Measurements from ENCODE around the gene CNOT4.
A peak's percentile ranks its signal among the peaks of the same experiment; 100 is the strongest.
"Not testable (repeated sequence)": the region's sequence is repeated elsewhere in the genome, so short reads cannot be mapped to it uniquely, and the experiment has no call there.

Gene CNOT4

GRCh38 chr7:135368416-135369186 is 141.3 kb downstream of the CNOT4 start:
- Mint-ChIP-seq H3K27ac (no peak overlapping the region), H3K27me3 (no peaks in the 10 kb centered on the region), H3K9me3 (no peaks in the 10 kb centered on the region), H3K4me1 (peaks cover 11 to 22% of the 10 kb centered on the region in 2 donors), H3K4me3 (no peak overlapping the region), H3K36me3 (peaks cover 14 to 29% of the 10 kb centered on the region in 2 donors)
- ATAC-seq (replicated peaks) (peak in 1 of 2 donors; percentile 25), DNase-seq (no peak)

- ATAC-seq (replicated peaks) (no peak), DNase-seq (no peak)
- H3K4me1 Mint-ChIP-seq = peaks cover 14 to 22% of the 10 kb centered on the region in 2 donors
- H3K27me3 Mint-ChIP-seq = no peaks in the 10 kb centered on the region
- peaks cover 27 to 44% of the 10 kb centered on the region in 2 donors for H3K36me3 Mint-ChIP-seq
- peaks cover 0 to 2% of the 10 kb centered on the region in 2 donors for H3K9me3 Mint-ChIP-seq
- H3K27ac Mint-ChIP-seq = no peak overlapping the region
- H3K4me3 Mint-ChIP-seq = no peak overlapping the region
Measured at GRCh38 chr7:135366843-135367508, 142.9 kb downstream of the CNOT4 start.

GRCh38 chr7:135365721-135366120 is 144.2 kb downstream of the CNOT4 start:
- Mint-ChIP-seq H3K27ac (no peak overlapping the region), H3K9me3 (peaks cover 0 to 2% of the 10 kb centered on the region in 2 donors), H3K4me1 (peaks cover 14 to 17% of the 10 kb centered on the region in 2 donors), H3K36me3 (peaks cover 25 to 49% of the 10 kb centered on the region in 2 donors), H3K4me3 (no peak overlapping the region), H3K27me3 (no peaks in the 10 kb centered on the region)
- DNase-seq (no peak), ATAC-seq (replicated peaks) (no peak)

- peaks cover 8 to 11% of the 10 kb centered on the region in 2 donors for H3K4me1 Mint-ChIP-seq
- H3K36me3 Mint-ChIP-seq = peaks cover 17 to 38% of the 10 kb centered on the region in 2 donors
- no peaks in the 10 kb centered on the region for H3K27me3 Mint-ChIP-seq
- ATAC-seq (replicated peaks) (no peak), DNase-seq (no peak)
- H3K27ac Mint-ChIP-seq = no peak overlapping the region
- H3K9me3 Mint-ChIP-seq = peaks cover 0 to 2% of the 10 kb centered on the region in 2 donors
- H3K4me3 Mint-ChIP-seq = no peak overlapping the region
Measured at GRCh38 chr7:135364206-135364605, 145.7 kb downstream of the CNOT4 start.

- H3K36me3 Mint-ChIP-seq = peaks cover 17 to 34% of the 10 kb centered on the region in 2 donors
- peaks cover 6 to 12% of the 10 kb centered on the region in 2 donors for H3K4me1 Mint-ChIP-seq
- no peak overlapping the region for H3K4me3 Mint-ChIP-seq
- peaks cover 0 to 2% of the 10 kb centered on the region in 2 donors for H3K9me3 Mint-ChIP-seq
- ATAC-seq (replicated peaks) = no peak
- DNase-seq = no peak
- no peaks in the 10 kb centered on the region for H3K27me3 Mint-ChIP-seq
- peak overlapping the region; percentile 10 for H3K27ac Mint-ChIP-seq
Measured at GRCh38 chr7:135362871-135363270, 147.0 kb downstream of the CNOT4 start.

GRCh38 chr7:135361788-135362187 is 148.1 kb downstream of the CNOT4 start:
- peaks cover 6 to 12% of the 10 kb centered on the region in 2 donors for H3K4me1 Mint-ChIP-seq
- peaks cover 0 to 2% of the 10 kb centered on the region in 2 donors for H3K9me3 Mint-ChIP-seq
- ATAC-seq (replicated peaks) (no peak), DNase-seq (no peak)
- peaks cover 17 to 28% of the 10 kb centered on the region in 2 donors for H3K36me3 Mint-ChIP-seq
- no peak overlapping the region for H3K27ac Mint-ChIP-seq
- no peak overlapping the region for H3K4me3 Mint-ChIP-seq
- no peaks in the 10 kb centered on the region for H3K27me3 Mint-ChIP-seq

- Mint-ChIP-seq H3K4me3 (no peak overlapping the region), H3K27ac (no peak overlapping the region), H3K27me3 (peaks cover 0 to 4% of the 10 kb centered on the region in 2 donors), H3K36me3 (peaks cover 17 to 32% of the 10 kb centered on the region in 2 donors), H3K4me1 (peaks cover 3 to 6% of the 10 kb centered on the region in 2 donors), H3K9me3 (peaks cover 0 to 2% of the 10 kb centered on the region in 2 donors)
- DNase-seq = no peak
- ATAC-seq (replicated peaks) = no peak
Measured at GRCh38 chr7:135359615-135360014, 150.3 kb downstream of the CNOT4 start.

- H3K27ac Mint-ChIP-seq = no peak overlapping the region
- peaks cover 4% of the 10 kb centered on the region in 2 donors for H3K27me3 Mint-ChIP-seq
- H3K9me3 Mint-ChIP-seq = no peaks in the 10 kb centered on the region
- ATAC-seq (replicated peaks) (no peak), DNase-seq (no peak)
- H3K4me3 Mint-ChIP-seq = no peak overlapping the region
- peaks cover 0 to 7% of the 10 kb centered on the region in 2 donors for H3K36me3 Mint-ChIP-seq
- H3K4me1 Mint-ChIP-seq = peaks cover 0 to 6% of the 10 kb centered on the region in 2 donors
Measured at GRCh38 chr7:135355377-135356048, 154.4 kb downstream of the CNOT4 start.

- peaks cover 4% of the 10 kb centered on the region in 2 donors for H3K27me3 Mint-ChIP-seq
- no peak overlapping the region for H3K27ac Mint-ChIP-seq
- H3K4me3 Mint-ChIP-seq = no peak overlapping the region
- DNase-seq (no peak), ATAC-seq (replicated peaks) (no peak)
- peaks cover 0 to 10% of the 10 kb centered on the region in 2 donors for H3K36me3 Mint-ChIP-seq
- no peaks in the 10 kb centered on the region for H3K9me3 Mint-ChIP-seq
- peaks cover 0 to 6% of the 10 kb centered on the region in 2 donors for H3K4me1 Mint-ChIP-seq
Measured at GRCh38 chr7:135353832-135354231, 156.1 kb downstream of the CNOT4 start.

- no peak for ATAC-seq (replicated peaks)
- DNase-seq = no peak
- peaks cover 0 to 10% of the 10 kb centered on the region in 2 donors for H3K36me3 Mint-ChIP-seq
- no peaks in the 10 kb centered on the region for H3K4me1 Mint-ChIP-seq
- no peak overlapping the region for H3K27ac Mint-ChIP-seq
- H3K9me3 Mint-ChIP-seq = no peaks in the 10 kb centered on the region
- peaks cover 4% of the 10 kb centered on the region in 2 donors for H3K27me3 Mint-ChIP-seq
- no peak overlapping the region for H3K4me3 Mint-ChIP-seq
Measured at GRCh38 chr7:135352285-135352684, 157.6 kb downstream of the CNOT4 start.

GRCh38 chr7:135351070-135351469 is 158.8 kb downstream of the CNOT4 start:
- not testable (repeated sequence) for DNase-seq; H3K27ac Mint-ChIP-seq; ATAC-seq (replicated peaks); H3K4me3 Mint-ChIP-seq; H3K9me3 Mint-ChIP-seq; H3K36me3 Mint-ChIP-seq; H3K4me1 Mint-ChIP-seq; H3K27me3 Mint-ChIP-seq

- DNase-seq = no peak
- Mint-ChIP-seq H3K9me3 (no peaks in the 10 kb centered on the region), H3K27ac (no peak overlapping the region), H3K4me1 (no peaks in the 10 kb centered on the region), H3K4me3 (no peak overlapping the region), H3K27me3 (peaks cover under 1 to 4% of the 10 kb centered on the region in 2 donors), H3K36me3 (peaks cover 0 to 6% of the 10 kb centered on the region in 2 donors)
- no peak for ATAC-seq (replicated peaks)
Measured at GRCh38 chr7:135349746-135350145, 160.2 kb downstream of the CNOT4 start.

GRCh38 chr7:135348493-135348892 is 161.4 kb downstream of the CNOT4 start:
- no peak overlapping the region for H3K27ac Mint-ChIP-seq
- no peaks in the 10 kb centered on the region for H3K4me1 Mint-ChIP-seq
- no peaks in the 10 kb centered on the region for H3K9me3 Mint-ChIP-seq
- no peak for ATAC-seq (replicated peaks)
- no peaks in the 10 kb centered on the region for H3K27me3 Mint-ChIP-seq
- DNase-seq = no peak
- peaks cover 0 to 3% of the 10 kb centered on the region in 2 donors for H3K36me3 Mint-ChIP-seq
- no peak overlapping the region for H3K4me3 Mint-ChIP-seq

- Mint-ChIP-seq H3K4me1 (no peaks in the 10 kb centered on the region), H3K27me3 (no peaks in the 10 kb centered on the region), H3K36me3 (no peaks in the 10 kb centered on the region), H3K27ac (no peak overlapping the region), H3K9me3 (no peaks in the 10 kb centered on the region), H3K4me3 (no peak overlapping the region)
- DNase-seq (no peak), ATAC-seq (replicated peaks) (no peak)
Measured at GRCh38 chr7:135343361-135343760, 166.5 kb downstream of the CNOT4 start.

All from stimulated activated naive B cell treated with anti-CD40 and anti-IgM and Interleukin-4, amounts not matched to agents 10 μg/mL and 1 μg/mL and 100 μg/mL, for 72 hours (primary cell).